Testis (tissue), 3 donors: ENCODE measurements around the gene TCERG1L. TPM values are rescaled to one million over a fixed set of nuclear protein-coding genes. Genes with fewer than 3 reads are reported as not detected.

Experiments
- DNase-seq: peaks from one replicate; pipeline ENCODE4 v3.0.0-alpha.2; 2019
- H3K27ac ChIP-seq, 2 donors: fragments of 200-600 bp; sonication (generic); one replicate each; pipeline ENCODE4 v1.5.1; 2019
- H3K27me3 ChIP-seq: fragments of 200-600 bp; sonication (generic); one replicate; pipeline ENCODE4 v1.5.1; 2019
- H3K36me3 ChIP-seq: fragments of 200-600 bp; sonication (generic); one replicate; pipeline ENCODE4 v1.5.1; 2017; ENCODE audit warnings: low read depth; ENCODE audit errors: missing control alignments
- H3K4me1 ChIP-seq: fragments of 200-600 bp; sonication (generic); one replicate; pipeline ENCODE4 v1.5.1; 2019
- H3K4me3 ChIP-seq, 2 donors: fragments of 200-600 bp; sonication (generic); one replicate each; pipeline ENCODE4 v1.5.1; 2017 to 2019
- H3K9me3 ChIP-seq: fragments of 200-600 bp; sonication (generic); one replicate; pipeline ENCODE4 v1.5.1; 2017
- POLR2A ChIP-seq: fragments of 450-650 bp; IDR thresholded peaks from one replicate; pipeline ENCODE4 v1.6.1; 2017; ENCODE audit warnings: antibody characterized with exemption, mild to moderate bottlenecking, moderate library complexity
- WGBS, 2 donors: methylation state at CpG; one replicate each; pipeline ENCODE4 v1.1.5; 2018; 5-methylcytosine and 5-hydroxymethylcytosine counted together
- intact Hi-C: fragments of 100-400 bp; cut with DNase I; formaldehyde crosslinking; loops from one replicate; pipeline ENCODE4 v1.15.1; 2023; ENCODE audit warnings: low total_unique reads
- polyA plus RNA-seq: library from polyadenylated mRNA; stranded (reverse); fragments of 350-450 nt; fragmentation: Illumina TruSeq; extraction: RNeasy Lipid Tissue Mini Kit (QIAGEN cat#74804); gene quantifications from one replicate; pipeline ENCODE4 v1.2.3, GENCODE V29; 2014; ENCODE audit warnings: low read depth, low replicate concordance; ENCODE audit not compliant: insufficient read depth
- total RNA-seq, 2 donors: library from RNA; depleted of rRNA; stranded (reverse); fragments of >200 nt; gene quantifications; one replicate each; pipeline ENCODE4 v1.2.3, GENCODE V29; 2016
- TF ChIP-seq, protein P1 (sequence below), 3 experiments: fragments of 450-650 bp in 2 of 3; fragments of 200-600 bp in 1 of 3; sonication (generic) in 1 of 3; IDR thresholded peaks; one replicate each; pipeline ENCODE4 v1.5.1; 2016 to 2019; ENCODE audit warnings: antibody characterized with exemption in 3 of 3, mild to moderate bottlenecking in 2 of 3, moderate library complexity in 1 of 3

TCERG1L gene
- total and polyA plus RNA-seq, 3 donors from 2014 or later: 3.0 to 8.3 (median 7.7) TPM

DNA sequence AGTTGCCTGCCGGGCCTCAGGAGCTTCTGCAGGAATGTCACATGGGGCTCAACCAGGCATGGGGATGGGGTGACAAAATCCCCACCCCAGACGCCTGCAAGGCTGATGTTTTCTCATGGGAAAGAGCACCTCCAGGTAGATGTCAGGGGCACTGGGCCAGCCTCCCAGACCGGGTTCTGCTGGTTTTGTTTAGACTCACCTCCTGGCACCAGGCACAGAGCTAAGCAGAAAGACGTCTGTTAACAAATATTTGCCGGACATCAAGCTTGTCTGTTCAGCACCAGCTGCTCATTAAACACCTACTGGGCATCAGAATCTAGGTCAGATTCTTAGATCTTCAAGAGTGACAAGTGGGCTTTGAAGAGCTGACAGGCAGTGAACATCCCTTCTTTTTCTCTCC is 34.9 kb upstream of the TCERG1L start:
- H3K27me3 ChIP-seq: no peaks in the 10 kb centered on the region
- WGBS, 2 donors: 58 to 79% methylated on average over 4 to 5 of the region's 5 CpGs
- no peak for DNase-seq
- no peaks in the 10 kb centered on the region for H3K9me3 ChIP-seq
- no peak overlapping the region for H3K27ac ChIP-seq
- H3K4me1 ChIP-seq: no peaks in the 10 kb centered on the region
- H3K4me3 ChIP-seq: no peak overlapping the region
- intact Hi-C loops: no loop called here
- no peaks in the 10 kb centered on the region for H3K36me3 ChIP-seq
- no peak for TF ChIP-seq POLR2A
- TF ChIP-seq, protein P1, sequence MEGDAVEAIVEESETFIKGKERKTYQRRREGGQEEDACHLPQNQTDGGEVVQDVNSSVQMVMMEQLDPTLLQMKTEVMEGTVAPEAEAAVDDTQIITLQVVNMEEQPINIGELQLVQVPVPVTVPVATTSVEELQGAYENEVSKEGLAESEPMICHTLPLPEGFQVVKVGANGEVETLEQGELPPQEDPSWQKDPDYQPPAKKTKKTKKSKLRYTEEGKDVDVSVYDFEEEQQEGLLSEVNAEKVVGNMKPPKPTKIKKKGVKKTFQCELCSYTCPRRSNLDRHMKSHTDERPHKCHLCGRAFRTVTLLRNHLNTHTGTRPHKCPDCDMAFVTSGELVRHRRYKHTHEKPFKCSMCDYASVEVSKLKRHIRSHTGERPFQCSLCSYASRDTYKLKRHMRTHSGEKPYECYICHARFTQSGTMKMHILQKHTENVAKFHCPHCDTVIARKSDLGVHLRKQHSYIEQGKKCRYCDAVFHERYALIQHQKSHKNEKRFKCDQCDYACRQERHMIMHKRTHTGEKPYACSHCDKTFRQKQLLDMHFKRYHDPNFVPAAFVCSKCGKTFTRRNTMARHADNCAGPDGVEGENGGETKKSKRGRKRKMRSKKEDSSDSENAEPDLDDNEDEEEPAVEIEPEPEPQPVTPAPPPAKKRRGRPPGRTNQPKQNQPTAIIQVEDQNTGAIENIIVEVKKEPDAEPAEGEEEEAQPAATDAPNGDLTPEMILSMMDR (IDR thresholded peaks at IDR 0.05): no peak

DNA sequence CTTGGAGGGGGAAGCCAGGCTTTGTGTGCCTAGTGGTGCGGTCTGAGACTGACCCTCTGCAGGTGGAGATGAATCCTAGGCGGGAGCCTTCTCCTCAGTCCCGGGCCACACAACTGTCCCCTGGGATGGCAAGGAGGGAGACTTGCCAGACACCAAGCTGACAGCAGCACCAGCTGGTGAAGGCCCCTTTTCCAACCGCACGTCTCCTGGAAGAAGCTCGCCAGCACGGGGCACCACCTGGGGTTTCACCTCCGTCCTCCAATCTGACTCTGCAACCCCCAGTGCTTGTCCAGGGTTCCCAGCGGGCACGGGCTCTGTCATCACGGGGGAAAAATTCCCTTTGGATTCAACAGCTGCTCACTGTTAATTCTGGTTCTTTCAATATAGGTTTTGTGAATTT is 34.2 kb upstream of the TCERG1L start:
- H3K36me3 ChIP-seq: no peaks in the 10 kb centered on the region
- no peak overlapping the region for H3K27ac ChIP-seq
- WGBS, 2 donors: 87 to 88% methylated on average over 10 to 11 of the region's 11 CpGs
- TF ChIP-seq, protein P1 (IDR thresholded peaks at IDR 0.05): no peak
- no peak for TF ChIP-seq POLR2A
- H3K27me3 ChIP-seq: no peaks in the 10 kb centered on the region
- intact Hi-C loops: no loop called here
- H3K4me3 ChIP-seq: no peak overlapping the region
- no peaks in the 10 kb centered on the region for H3K4me1 ChIP-seq
- no peaks in the 10 kb centered on the region for H3K9me3 ChIP-seq
- DNase-seq: no peak

DNA sequence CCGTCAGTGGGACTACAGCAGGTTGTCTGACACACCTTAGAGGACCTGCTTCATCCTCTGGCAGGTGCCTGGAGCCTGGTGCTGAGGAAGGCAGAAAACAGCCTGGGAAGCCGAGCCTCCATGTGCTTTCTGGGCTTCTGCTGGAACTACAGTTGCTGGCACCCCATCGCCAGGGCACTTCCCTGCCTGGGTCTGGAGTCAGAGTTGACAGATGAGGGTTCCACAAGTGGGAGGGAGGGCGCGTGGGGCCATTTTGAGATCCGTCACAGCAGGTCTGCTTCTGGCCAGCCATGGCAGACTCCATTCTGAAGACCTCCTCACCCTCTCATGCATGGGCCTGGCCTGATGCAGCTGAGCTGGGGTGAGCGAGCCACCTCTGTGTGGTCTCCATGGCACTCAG is 33.2 kb upstream of the TCERG1L start:
- no peak for DNase-seq
- WGBS, 2 donors: 36 to 72% methylated on average over 1 to 7 of the region's 7 CpGs
- no peak overlapping the region for H3K4me3 ChIP-seq
- no peak overlapping the region for H3K27ac ChIP-seq
- no peaks in the 10 kb centered on the region for H3K4me1 ChIP-seq
- H3K36me3 ChIP-seq: no peaks in the 10 kb centered on the region
- no peaks in the 10 kb centered on the region for H3K27me3 ChIP-seq
- intact Hi-C loops: no loop called here
- no peaks in the 10 kb centered on the region for H3K9me3 ChIP-seq
- TF ChIP-seq, protein P1 (IDR thresholded peaks at IDR 0.05): no peak
- no peak for TF ChIP-seq POLR2A

DNA sequence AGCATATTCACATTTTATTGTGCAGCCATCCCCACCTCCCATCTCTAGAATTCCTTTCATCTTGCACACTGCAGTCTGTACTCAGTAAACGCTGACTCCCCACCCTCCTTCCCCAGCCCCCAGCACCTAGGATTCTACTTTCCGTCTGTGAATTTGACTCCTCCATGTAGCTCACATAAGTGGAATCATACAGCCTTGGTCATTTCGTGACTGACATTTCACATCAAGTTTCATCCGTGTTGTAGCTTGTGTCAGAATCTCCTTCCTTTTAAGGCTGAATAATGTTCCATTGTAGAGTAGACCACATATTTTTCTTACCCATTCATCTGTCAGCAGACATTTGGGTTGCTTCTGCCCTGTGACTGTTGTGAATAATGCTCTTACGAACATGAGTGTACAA is 26.2 kb upstream of the TCERG1L start:
- Histone ChIP-seq H3K27me3 (no peaks in the 10 kb centered on the region), H3K4me3 (no peak overlapping the region), H3K9me3 (no peaks in the 10 kb centered on the region), H3K27ac (no peak overlapping the region), H3K36me3 (no peaks in the 10 kb centered on the region), H3K4me1 (no peaks in the 10 kb centered on the region)
- intact Hi-C loops: no loop called here
- WGBS, 2 donors: 75 to 84% methylated on average over 5 of the region's 5 CpGs
- no peak for DNase-seq
- TF ChIP-seq, protein P1 (IDR thresholded peaks at IDR 0.05): no peak
- TF ChIP-seq POLR2A: no peak

DNA sequence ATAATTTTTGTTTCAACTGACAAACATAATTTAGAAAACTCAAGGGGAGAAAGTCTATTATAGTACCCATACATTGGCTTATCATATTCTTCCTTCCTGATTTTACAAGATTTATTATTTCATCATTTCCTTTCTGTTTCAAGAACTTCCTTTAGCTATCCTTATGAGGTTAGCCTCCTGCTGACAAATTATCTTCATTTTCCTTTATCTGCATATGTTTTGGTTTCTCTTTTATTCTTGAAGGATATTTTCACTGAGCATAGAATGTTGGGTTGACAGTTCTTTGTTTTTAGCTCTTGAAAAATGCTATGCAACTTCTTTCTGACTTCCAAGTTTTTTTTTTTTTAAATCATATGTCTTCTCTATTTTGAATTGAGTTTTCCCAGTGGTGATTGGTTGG is 21.3 kb upstream of the TCERG1L start:
- Histone ChIP-seq H3K36me3 (no peaks in the 10 kb centered on the region), H3K27me3 (no peaks in the 10 kb centered on the region)
- intact Hi-C loops: no loop called here

More for the DNA sequence above, 21.3 kb upstream of the TCERG1L start:
- Histone ChIP-seq H3K27ac (no peak overlapping the region), H3K4me3 (no peak overlapping the region), H3K9me3 (no peaks in the 10 kb centered on the region), H3K4me1 (no peaks in the 10 kb centered on the region)
- no peak for DNase-seq
- TF ChIP-seq POLR2A: no peak
- TF ChIP-seq, protein P1 (IDR thresholded peaks at IDR 0.05): no peak
